ENCODE measurements around the gene MRPS10. TPM values are rescaled to one million over a fixed set of nuclear protein-coding genes. Genes with fewer than 3 reads are reported as not detected.
A peak's percentile ranks its signal among the peaks of the same experiment; 100 is the strongest.

The MRPS10 gene
- total and polyA plus RNA-seq, 10 of the 15 experiments (the other 5 are each of a cell fraction or from before 2014, with no cell fraction given), result 28.5 to 83.3 (median 52.8) TPM

GRCh38 chr6:42224222-42225028 is 6.8 kb upstream of the MRPS10 start (continued):
- TF ChIP-seq BCL3 (IDR thresholded peaks at IDR 0.05; ENCODE audit: borderline replicate concordance, insufficient read depth, low read depth, low read length, poor library complexity, severe bottlenecking) (peak; percentile 92), SUZ12 (IDR thresholded peaks at IDR 0.05; ENCODE audit: unreplicated experiment) (no peak), SREBF1 (IDR thresholded peaks at IDR 0.05; ENCODE audit: low read length) (peak; percentile 30; the same call in 1 of the 2 replicates), DPF2 (IDR thresholded peaks at IDR 0.05) (peak; percentile 92), EZH2 (IDR thresholded peaks at IDR 0.05; ENCODE audit: borderline replicate concordance, control insufficient read depth, low read depth, low read length) (0 out of 2 replicates have a peak, but pooled peaks have one; percentile 43), E2F8 (IDR thresholded peaks at IDR 0.05; ENCODE audit: low read depth, partially characterized antibody) (peak; percentile 11), PBX3 (IDR thresholded peaks at IDR 0.05; ENCODE audit: insufficient replicate concordance, low read depth, low read length) (peak; percentile 44), RB1 (IDR thresholded peaks at IDR 0.05; ENCODE audit: borderline replicate concordance) (no peak), CHD2 (IDR thresholded peaks at IDR 0.05; ENCODE audit: borderline replicate concordance, low read depth, low read length) (peak; percentile 48; the same call in 1 of the 2 replicates), PAX5 (IDR thresholded peaks at IDR 0.05; ENCODE audit: borderline replicate concordance, low read depth, low read length) (peak; percentile 73; the same call in 1 of the 2 replicates), RCOR1 (conservative IDR thresholded peaks at IDR 0.05; ENCODE audit: low read depth, low read length) (0 out of 2 replicates have a peak, but pooled peaks have one; percentile 23), NR2F1 (conservative IDR thresholded peaks at IDR 0.05) (peak; percentile 79), ZBTB40 (IDR thresholded peaks at IDR 0.05; ENCODE audit: borderline replicate concordance) (no peak), EGR1 (IDR thresholded peaks at IDR 0.05; ENCODE audit: borderline replicate concordance in 1 of 2, low read depth in 2 of 2, low read length in 2 of 2) (no peak), TCF12 (IDR thresholded peaks at IDR 0.05; ENCODE audit: low read depth, low read length) (peak; percentile 78; the same call in 1 of the 2 replicates), MYC (IDR thresholded peaks at IDR 0.05; ENCODE audit: insufficient read depth, insufficient read length, insufficient replicate concordance, low read length, severe bottlenecking) (no peak), JUNB (IDR thresholded peaks at IDR 0.05) (peak; percentile 99)

Measured in GM12878 (cell line).